HG02840 (cell line): ENCODE measurements around the gene ARID1A.
"Not testable (repeated sequence)": the region's sequence is repeated elsewhere in the genome, so short reads cannot be mapped to it uniquely, and the experiment has no call there.

ENCODE experiments used
- ATAC-seq: cut with Tn5 transposase; IDR thresholded peaks from one replicate; pipeline ENCODE4 v1.9.1; 2021; ENCODE audit warnings: mild to moderate bottlenecking, moderate library complexity, moderate number of reproducible peaks; ENCODE audit not compliant: unreplicated experiment, low FRiP score

ARID1A gene

GRCh38 chr1:26695356-26696118 is at the start of gene ARID1A:
Gene ARID1A, plus strand, starts transcription at chr1:26696015. Its CDS starts 389 bp downstream, at chr1:26696404.
- ATAC-seq, result peak; percentile 45

GRCh38 chr1:26664802-26665201 is 31.0 kb upstream of the ARID1A start:
- no peak for ATAC-seq

- no peak for ATAC-seq
These were observed 29.0 kb upstream of the ARID1A start for GRCh38 chr1:26666855-26667254.

- ATAC-seq, result not testable (repeated sequence)
These were observed 27.6 kb upstream of the ARID1A start for GRCh38 chr1:26668106-26668786.

GRCh38 chr1:26677306-26678115 is 18.3 kb upstream of the ARID1A start:
- ATAC-seq, result no peak

GRCh38 chr1:26684763-26685508 is 10.9 kb upstream of the ARID1A start:
- no peak for ATAC-seq

- ATAC-seq, result no peak
These were observed 9.0 kb upstream of the ARID1A start for GRCh38 chr1:26686795-26687194.

- no peak for ATAC-seq
These were observed 6.3 kb upstream of the ARID1A start for GRCh38 chr1:26689504-26689903.

- ATAC-seq, result no peak
These were observed 5.7 kb upstream of the ARID1A start for GRCh38 chr1:26690157-26690556.

GRCh38 chr1:26690576-26691031 is 5.2 kb upstream of the ARID1A start:
- ATAC-seq, result no peak

GRCh38 chr1:26692211-26692792 is 3.5 kb upstream of the ARID1A start:
- no peak for ATAC-seq

- ATAC-seq, result no peak
These were observed 2.9 kb upstream of the ARID1A start for GRCh38 chr1:26692793-26693490.

- ATAC-seq, result no peak
These were observed 1.9 kb upstream of the ARID1A start for GRCh38 chr1:26693599-26694572.

GRCh38 chr1:26694638-26695355 is 1.0 kb upstream of the ARID1A start:
- ATAC-seq, result no peak

- ATAC-seq, result peak; percentile 2
These were observed 371 bp downstream of the ARID1A start for GRCh38 chr1:26696119-26696653.

- no peak for ATAC-seq
These were observed 1.0 kb downstream of the ARID1A start for GRCh38 chr1:26696654-26697430.
